Psoas muscle (tissue), 8 donors: Measurements from ENCODE around the gene VAMP8. TPM values are rescaled to one million over a fixed set of nuclear protein-coding genes. Genes with fewer than 3 reads are reported as not detected.
A peak's percentile ranks its signal among the peaks of the same experiment; 100 is the strongest.
"Not testable (repeated sequence)": the region's sequence is repeated elsewhere in the genome, so short reads cannot be mapped to it uniquely, and the experiment has no call there.

Experiments
- ATAC-seq, 4 donors: fragments of 200-7000 bp; cut with Tn5 transposase; one replicate each; pipeline ENCODE4 v1.9.1; 2020; ENCODE audit warnings: moderate library complexity in 3 of 4, mild to moderate bottlenecking in 2 of 4
- DNase-seq, 2 donors: peaks; one replicate each; pipeline ENCODE4 v3.0.0-alpha.2; 2020
- H3K27ac ChIP-seq: fragments of 200-600 bp; one replicate; pipeline ENCODE4 v1.8.0; 2022
- H3K27me3 ChIP-seq, 3 donors: fragments of 200-600 bp in 1 of 3; one replicate each; pipeline versions ENCODE4 v1.6.1 to v1.8.0; 2013 to 2022; ENCODE audit warnings: low read length in 2 of 3, mild to moderate bottlenecking in 2 of 3, moderate library complexity in 1 of 3; ENCODE audit not compliant: insufficient read depth in 3 of 3
- H3K36me3 ChIP-seq, 2 donors: fragments of 200-600 bp in 1 of 2; one replicate each; pipeline versions ENCODE4 v1.6.1 to v1.8.0; 2013 to 2022; ENCODE audit warnings: low read depth in 1 of 2, mild to moderate bottlenecking in 1 of 2, moderate library complexity in 1 of 2; ENCODE audit not compliant: insufficient read depth in 1 of 2
- H3K4me1 ChIP-seq: fragments of 200-600 bp; one replicate; pipeline ENCODE4 v1.8.0; 2022
- H3K4me3 ChIP-seq: fragments of 200-600 bp; one replicate; pipeline ENCODE4 v1.8.0; 2022; ENCODE audit warnings: mild to moderate bottlenecking
- H3K9me3 ChIP-seq: fragments of 200-600 bp; one replicate; pipeline ENCODE4 v1.8.0; 2022
- CTCF ChIP-seq: fragments of 200-600 bp; IDR thresholded peaks from one replicate; pipeline ENCODE4 v1.8.0; 2022; ENCODE audit warnings: antibody characterized with exemption
- WGBS, 3 donors: extraction: QIAGEN DNeasy Blood & Tissue Kit; methylation state at CpG; one replicate each; pipeline versions ENCODE4 v1.1.6 to v1.1.7; 2013; 5-methylcytosine and 5-hydroxymethylcytosine counted together
- intact Hi-C, 2 donors: fragments of 100-400 bp; cut with DNase I; formaldehyde crosslinking; loops; one replicate each; pipeline versions ENCODE4 v1.11.0 to v1.14.2; 2022
- polyA plus RNA-seq, 3 donors: library from polyadenylated mRNA; stranded (reverse); fragments of 200-250 nt; gene quantifications; one replicate each; pipeline ENCODE4 v1.2.3, GENCODE V29; 2013
- total RNA-seq, 4 donors: library from RNA; stranded (reverse); fragmentation: NEBNext Ultra II Directional in 2 of 4; extraction: Animal tissue kit (Norgen Biotek cat#: 25700) in 2 of 4; gene quantifications; one replicate each; pipeline versions ENCODE4 v1.2.1 to v1.2.4, GENCODE V29; 2021 to 2023
- donor health status: healthy with polysubstance abuse.
- donor health status: DM: no; HTN: no; CAD: no; lungs with moderate emphysema.
- donor health status: Bipolar disorder and iron deficiency.
- donor health status: healthy.
- donor health status: DM: yes; HTN: yes; CAD: no.
- donor health status: DM: no; HTN: no; CAD: no.
- donor health status: DM: no; HTN: no; CAD: no.
- donor health status: DM: yes; HTN: yes; CAD: no.

The VAMP8 gene
- total and polyA plus RNA-seq, 7 donors, result 11.7 to 25.4 (median 15.7) TPM

- no peaks in the 10 kb centered on the region for H3K27me3 ChIP-seq
- DNase-seq (no peak), ATAC-seq (no peak)
- peak overlapping the region; percentile 92 for H3K27ac ChIP-seq
- peaks cover 60% of the 10 kb centered on the region for H3K4me1 ChIP-seq
- H3K36me3 ChIP-seq, result peaks cover 0 to 16% of the 10 kb centered on the region in 2 donors
- intact Hi-C loops, result no loop called here
- WGBS, 3 donors, result 6% methylated on average over 24 of the region's 24 CpGs
- no peaks in the 10 kb centered on the region for H3K9me3 ChIP-seq
- no peak for TF ChIP-seq CTCF
- H3K4me3 ChIP-seq, result peak overlapping the region; percentile 98
Measured at GRCh38 chr2:85611217-85611704, 33.9 kb downstream of the VAMP8 start.

GRCh38 chr2:85611705-85612587 is 34.6 kb downstream of the VAMP8 start, which contains the start of gene C2orf68:
C2orf68 (minus strand) TSS chr2:85612066; CDS start chr2:85611984, 82 bp downstream.
- no peaks in the 10 kb centered on the region for H3K27me3 ChIP-seq
- peak; percentile 80 to 84 (median 80) for ATAC-seq
- peak; percentile 94 to 96 for DNase-seq
- intact Hi-C loops, result no loop called here
- H3K36me3 ChIP-seq, result peaks cover 0 to 16% of the 10 kb centered on the region in 2 donors
- 5 to 7% (median 6%) methylated on average over 59 to 73 of the region's 73 CpGs for WGBS, 3 donors
- peak within 1 kb of the TSS; percentile 92 for H3K27ac ChIP-seq
- no peaks in the 10 kb centered on the region for H3K9me3 ChIP-seq
- H3K4me3 ChIP-seq, result peak within 1 kb of the TSS; percentile 98
- TF ChIP-seq CTCF, result no peak
- H3K4me1 ChIP-seq, result peaks cover 55% of the 10 kb centered on the region

- H3K27ac ChIP-seq, result peak overlapping the region; percentile 92
- no peak overlapping the region for H3K4me3 ChIP-seq
- WGBS, 3 donors, result 40 to 49% (median 45%) methylated on average over 10 of the region's 10 CpGs
- no peaks in the 10 kb centered on the region for H3K9me3 ChIP-seq
- ATAC-seq (no peak), DNase-seq (no peak)
- peaks cover 5 to 15% of the 10 kb centered on the region in 2 donors for H3K36me3 ChIP-seq
- intact Hi-C loops, result loop anchor here in 1 of 2 donors (2.0 kb wide), 1 partner anchor 13 kb away; no protein-coding TSS in a partner anchor
- H3K27me3 ChIP-seq, result no peaks in the 10 kb centered on the region
- no peak for TF ChIP-seq CTCF
- peaks cover 50% of the 10 kb centered on the region for H3K4me1 ChIP-seq
Measured at GRCh38 chr2:85613717-85614515, 36.5 kb downstream of the VAMP8 start.

- 86 to 95% (median 93%) methylated on average over 7 of the region's 7 CpGs for WGBS, 3 donors
- not testable (repeated sequence) for H3K9me3 ChIP-seq, H3K27me3 ChIP-seq, H3K4me3 ChIP-seq, ATAC-seq, DNase-seq
- peak overlapping the region; percentile 95 for H3K27ac ChIP-seq
- intact Hi-C loops, result loop anchor here in 1 of 2 donors (2.0 kb wide), 1 partner anchor 14 kb away; no protein-coding TSS in a partner anchor
- peaks cover 42% of the 10 kb centered on the region for H3K4me1 ChIP-seq
- peaks cover 5 to 15% of the 10 kb centered on the region in 2 donors for H3K36me3 ChIP-seq
Measured at GRCh38 chr2:85614757-85615156, 37.4 kb downstream of the VAMP8 start.
